BE2C (cell line): ENCODE measurements around the gene VOPP1.

Experiments used
- DNase-seq: peaks from one replicate; pipeline ENCODE4 v3.0.0-alpha.2; 2020
- H3K27me3 ChIP-seq: fragments of 250-450 bp; sonication (Bioruptor Pico); 2 replicates; pipeline ENCODE4 v1.5.1; 2020; ENCODE audit warnings: mild to moderate bottlenecking
- H3K36me3 ChIP-seq: fragments of 250-450 bp; sonication (Bioruptor Pico); 2 replicates; pipeline ENCODE4 v1.5.1; 2020; ENCODE audit warnings: mild to moderate bottlenecking
- H3K4me1 ChIP-seq: fragments of 250-450 bp; sonication (Bioruptor Pico); 2 replicates; pipeline ENCODE4 v1.5.1; 2020
- H3K4me3 ChIP-seq: 2 replicates; pipeline ENCODE4 v1.5.1; 2011; ENCODE audit warnings: low read depth, low read length
- H3K9me3 ChIP-seq: fragments of 250-450 bp; sonication (Bioruptor Pico); 2 replicates; pipeline ENCODE4 v1.5.1; 2020
- TF ChIP-seq, protein P1 (sequence below): IDR thresholded peaks from 2 replicates; pipeline ENCODE4 v1.5.1; 2012; ENCODE audit warnings: mild to moderate bottlenecking, low read depth, low read length

VOPP1 gene

DNA sequence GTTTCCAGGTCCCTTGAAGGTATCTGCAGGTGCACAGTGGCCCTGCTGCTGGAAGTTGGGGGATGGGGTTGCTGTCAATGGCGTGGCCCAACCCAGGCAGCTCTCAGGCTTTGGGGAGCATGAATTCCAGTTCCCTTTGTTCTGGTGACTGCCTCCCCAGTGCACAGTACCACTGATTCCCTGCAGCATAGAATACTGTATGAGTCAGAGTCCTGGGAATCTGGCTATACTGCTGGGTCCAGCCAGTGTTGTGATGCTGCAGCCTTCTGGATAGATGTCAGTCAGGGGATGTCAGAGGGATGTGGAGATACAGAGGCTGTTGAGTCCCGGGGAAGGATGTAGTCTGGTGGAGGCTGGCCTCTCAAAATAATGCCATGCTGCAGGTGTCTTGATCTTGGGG lies 107.9 kb downstream of the VOPP1 start:
- H3K27me3 ChIP-seq = no peaks in the 10 kb centered on the region; the same call in 1 of the 2 replicates
- no peaks in the 10 kb centered on the region; the same call in 1 of the 2 replicates for H3K36me3 ChIP-seq
- TF ChIP-seq, protein P1, sequence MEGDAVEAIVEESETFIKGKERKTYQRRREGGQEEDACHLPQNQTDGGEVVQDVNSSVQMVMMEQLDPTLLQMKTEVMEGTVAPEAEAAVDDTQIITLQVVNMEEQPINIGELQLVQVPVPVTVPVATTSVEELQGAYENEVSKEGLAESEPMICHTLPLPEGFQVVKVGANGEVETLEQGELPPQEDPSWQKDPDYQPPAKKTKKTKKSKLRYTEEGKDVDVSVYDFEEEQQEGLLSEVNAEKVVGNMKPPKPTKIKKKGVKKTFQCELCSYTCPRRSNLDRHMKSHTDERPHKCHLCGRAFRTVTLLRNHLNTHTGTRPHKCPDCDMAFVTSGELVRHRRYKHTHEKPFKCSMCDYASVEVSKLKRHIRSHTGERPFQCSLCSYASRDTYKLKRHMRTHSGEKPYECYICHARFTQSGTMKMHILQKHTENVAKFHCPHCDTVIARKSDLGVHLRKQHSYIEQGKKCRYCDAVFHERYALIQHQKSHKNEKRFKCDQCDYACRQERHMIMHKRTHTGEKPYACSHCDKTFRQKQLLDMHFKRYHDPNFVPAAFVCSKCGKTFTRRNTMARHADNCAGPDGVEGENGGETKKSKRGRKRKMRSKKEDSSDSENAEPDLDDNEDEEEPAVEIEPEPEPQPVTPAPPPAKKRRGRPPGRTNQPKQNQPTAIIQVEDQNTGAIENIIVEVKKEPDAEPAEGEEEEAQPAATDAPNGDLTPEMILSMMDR = no peak
- H3K4me3 ChIP-seq = no peak overlapping the region
- DNase-seq = no peak
- no peaks in the 10 kb centered on the region for H3K9me3 ChIP-seq
- H3K4me1 ChIP-seq = no peaks in the 10 kb centered on the region

DNA sequence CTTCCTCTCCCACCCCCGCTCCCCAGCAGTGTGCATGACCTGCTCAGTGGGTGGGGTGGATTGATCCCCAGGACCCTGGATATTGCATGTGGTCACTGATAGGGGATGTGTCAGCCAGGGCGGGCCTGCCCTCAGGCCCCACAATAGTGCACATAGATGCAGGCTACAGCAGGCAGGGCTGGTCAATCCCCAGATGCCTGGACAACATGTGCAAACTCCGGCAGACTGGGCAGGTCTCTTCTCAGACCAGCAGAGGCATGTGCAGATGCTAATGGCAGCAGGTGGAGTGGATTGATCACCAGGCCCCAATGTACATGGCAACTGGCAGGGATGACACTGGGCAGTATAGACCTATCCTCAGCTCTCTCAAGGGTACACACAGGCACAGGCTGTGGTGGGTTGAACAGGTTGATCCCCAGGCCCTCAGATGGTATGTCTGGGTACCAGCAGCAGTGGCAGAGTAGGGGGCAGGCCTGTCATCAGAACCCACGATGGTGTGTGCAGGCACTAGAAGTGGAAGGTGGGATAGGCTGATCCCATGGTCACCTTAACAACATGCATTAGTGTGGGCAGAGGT lies 108.5 kb downstream of the VOPP1 start:
- Histone ChIP-seq H3K27me3 (no peaks in the 10 kb centered on the region; the same call in 1 of the 2 replicates), H3K4me3 (no peak overlapping the region), H3K4me1 (no peaks in the 10 kb centered on the region), H3K9me3 (no peaks in the 10 kb centered on the region), H3K36me3 (no peaks in the 10 kb centered on the region; the same call in 1 of the 2 replicates)
- no peak for DNase-seq
- TF ChIP-seq, protein P1 = no peak

DNA sequence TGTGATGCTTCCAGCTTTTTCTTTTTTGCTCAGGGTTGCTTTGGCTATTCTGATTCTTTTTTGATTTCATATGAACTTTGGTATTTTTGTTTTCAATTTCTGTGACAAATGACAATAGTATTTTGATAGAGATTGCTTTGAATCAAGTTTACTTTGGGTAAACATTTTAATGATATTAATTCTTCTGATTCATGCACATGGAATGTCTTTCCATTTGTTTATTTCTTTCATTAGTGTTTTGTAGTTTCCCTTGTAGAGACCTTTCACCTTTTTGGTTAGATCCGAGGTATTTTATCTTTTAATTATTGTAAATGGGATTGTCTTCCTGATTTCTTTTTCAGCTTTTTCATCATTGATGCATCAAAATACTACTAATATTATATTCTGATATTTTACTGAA lies 114.0 kb downstream of the VOPP1 start:
- TF ChIP-seq, protein P1 = no peak
- no peak for DNase-seq
- no peaks in the 10 kb centered on the region for H3K4me1 ChIP-seq

DNA sequence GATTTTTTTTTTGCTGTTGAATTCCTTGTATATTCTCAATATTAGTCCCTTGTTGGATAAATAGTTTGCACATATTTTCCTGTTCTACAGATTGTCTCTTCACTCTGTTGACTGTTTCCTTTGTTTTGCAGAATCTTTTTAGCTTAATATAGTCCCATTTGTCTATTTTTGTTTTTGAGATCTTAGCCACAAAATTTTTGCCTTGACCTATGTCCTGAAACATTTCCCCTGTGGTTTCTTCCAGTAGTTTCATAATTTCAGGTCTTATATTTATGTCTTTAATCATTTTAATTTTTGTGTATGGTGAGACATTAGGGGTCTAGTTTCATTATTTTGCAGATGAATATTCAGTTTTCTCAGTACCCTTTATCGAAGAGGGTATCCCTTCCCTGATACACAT lies 114.5 kb downstream of the VOPP1 start:
- Histone ChIP-seq H3K4me1 (no peaks in the 10 kb centered on the region), H3K36me3 (no peaks in the 10 kb centered on the region), H3K27me3 (no peaks in the 10 kb centered on the region; the same call in 1 of the 2 replicates), H3K4me3 (no peak overlapping the region), H3K9me3 (no peaks in the 10 kb centered on the region)
- TF ChIP-seq, protein P1 = no peak
- no peak for DNase-seq

More for the DNA sequence above, 114.0 kb downstream of the VOPP1 start:
- H3K4me3 ChIP-seq = no peak overlapping the region
- H3K27me3 ChIP-seq = no peaks in the 10 kb centered on the region; the same call in 1 of the 2 replicates
- H3K9me3 ChIP-seq = no peaks in the 10 kb centered on the region
- no peaks in the 10 kb centered on the region for H3K36me3 ChIP-seq

DNA sequence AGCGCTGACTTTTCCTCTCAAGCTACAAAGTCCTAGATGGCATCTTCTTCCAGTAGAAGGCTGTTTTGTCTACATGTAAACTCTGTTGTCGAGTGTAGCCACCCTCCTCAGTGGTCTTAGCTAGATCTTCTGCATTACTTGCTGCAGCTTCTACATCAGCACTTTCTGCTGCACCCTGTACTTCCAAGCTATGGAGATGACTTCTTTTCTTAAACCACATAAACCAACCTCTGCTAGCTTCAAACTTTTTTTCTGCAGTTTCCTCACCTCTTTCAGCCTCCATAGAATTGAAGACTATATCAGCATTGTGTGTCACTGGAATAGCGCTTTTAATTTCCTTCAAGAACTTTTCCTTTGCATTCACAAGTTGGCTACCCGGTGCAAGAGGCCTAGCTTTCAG lies 119.3 kb downstream of the VOPP1 start:
- Histone ChIP-seq H3K36me3 (no peaks in the 10 kb centered on the region), H3K4me3 (no peak overlapping the region), H3K4me1 (no peaks in the 10 kb centered on the region), H3K9me3 (no peaks in the 10 kb centered on the region), H3K27me3 (no peaks in the 10 kb centered on the region)
- DNase-seq = no peak
- TF ChIP-seq, protein P1 = no peak

DNA sequence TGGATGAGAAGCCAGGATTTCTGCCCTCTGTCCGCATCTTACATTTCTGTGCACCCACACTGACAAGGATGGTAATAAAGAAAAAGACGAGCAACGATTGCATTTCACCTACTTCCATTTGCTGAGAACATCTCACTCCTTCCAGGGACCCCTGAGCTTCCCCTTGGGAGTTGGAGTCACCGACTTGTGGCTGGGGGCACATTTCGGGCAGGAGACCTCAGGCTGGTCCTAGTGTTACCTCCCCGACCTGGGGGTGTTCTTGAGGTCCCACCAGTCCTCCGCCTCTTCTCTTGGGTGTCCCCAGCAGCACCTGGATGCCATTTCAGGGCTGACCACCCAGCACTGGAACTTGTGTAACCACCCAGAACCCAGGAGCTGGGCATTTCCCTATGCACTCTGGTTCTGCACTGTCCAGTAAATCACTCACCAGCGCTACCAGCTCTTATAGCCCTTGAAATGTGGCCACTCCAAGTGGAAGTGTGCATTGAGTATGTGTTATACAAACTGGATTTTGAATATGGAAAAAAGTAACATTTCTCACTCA lies 122.2 kb downstream of the VOPP1 start:
- no peaks in the 10 kb centered on the region for H3K27me3 ChIP-seq
- no peaks in the 10 kb centered on the region for H3K36me3 ChIP-seq
- no peaks in the 10 kb centered on the region for H3K4me1 ChIP-seq
- TF ChIP-seq, protein P1 = no peak
- DNase-seq = no peak
- H3K4me3 ChIP-seq = no peak overlapping the region
- no peaks in the 10 kb centered on the region for H3K9me3 ChIP-seq
